Non-pigmented ciliary epithelial cell (primary cell): ENCODE results near the gene PTPRE.

Experiments used
- DNase-seq: peaks from one replicate; pipeline ENCODE4 v3.0.0-alpha.2; 2010; ENCODE audit warnings: low read depth

PTPRE gene

DNA sequence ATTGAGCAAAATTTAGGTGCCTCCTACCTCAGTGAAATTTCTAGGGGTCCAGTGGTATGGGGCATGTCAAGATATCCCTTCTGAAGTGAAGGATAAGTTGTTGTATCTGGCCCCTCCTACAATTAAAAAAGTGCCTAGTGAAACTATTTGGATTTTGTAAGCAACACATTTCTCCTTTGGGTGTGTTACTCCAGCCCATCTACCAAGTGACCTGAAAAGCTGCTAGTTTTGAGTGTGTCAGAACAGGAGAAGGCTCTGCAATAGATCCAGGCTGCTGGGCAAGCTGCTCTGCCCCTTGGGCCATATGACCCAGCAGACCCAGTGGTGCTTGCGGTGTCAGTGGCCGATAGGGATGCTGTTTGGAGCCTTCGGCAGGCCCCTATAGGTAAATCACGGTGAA lies 46.0 kb downstream of the PTPRE start:
- no peak for DNase-seq

DNA sequence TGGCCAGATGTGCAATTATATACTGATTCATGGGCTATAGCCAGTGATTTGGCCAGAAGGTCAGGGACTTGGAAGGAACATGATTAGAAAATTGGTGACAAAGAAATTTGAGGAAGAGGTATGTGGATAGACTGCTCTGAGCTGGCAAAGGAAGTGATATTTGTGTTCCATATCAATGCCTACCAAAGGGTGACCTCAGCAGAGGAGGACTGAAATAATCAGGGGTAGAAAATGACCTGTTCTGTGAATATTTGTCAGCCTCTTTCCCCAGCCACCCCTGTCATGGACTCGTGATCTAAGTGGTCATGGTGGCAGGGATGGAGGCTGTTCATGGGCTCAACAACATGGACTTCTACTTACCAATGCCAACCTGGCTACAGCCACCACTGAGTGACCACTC lies 47.0 kb downstream of the PTPRE start:
- no peak for DNase-seq

DNA sequence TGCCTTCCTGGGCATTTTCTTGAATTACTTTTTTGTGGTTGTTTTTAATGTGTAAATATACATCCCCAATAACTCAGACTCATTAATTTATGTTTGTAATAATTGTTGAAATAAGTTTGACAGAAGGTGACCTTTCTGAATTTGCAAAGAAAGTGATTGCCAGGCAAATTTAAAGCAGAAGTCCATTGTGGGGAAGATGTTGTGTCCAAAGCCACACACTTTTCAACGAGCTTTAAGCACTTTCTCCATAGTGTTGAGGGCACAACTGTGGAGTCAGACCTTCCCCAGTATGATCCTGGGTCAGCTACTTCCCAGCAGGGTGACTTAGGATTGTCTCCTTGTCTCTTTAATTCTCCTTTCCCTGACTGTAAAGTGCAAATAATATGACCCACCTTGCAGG lies 52.5 kb downstream of the PTPRE start:
- DNase-seq, result no peak

DNA sequence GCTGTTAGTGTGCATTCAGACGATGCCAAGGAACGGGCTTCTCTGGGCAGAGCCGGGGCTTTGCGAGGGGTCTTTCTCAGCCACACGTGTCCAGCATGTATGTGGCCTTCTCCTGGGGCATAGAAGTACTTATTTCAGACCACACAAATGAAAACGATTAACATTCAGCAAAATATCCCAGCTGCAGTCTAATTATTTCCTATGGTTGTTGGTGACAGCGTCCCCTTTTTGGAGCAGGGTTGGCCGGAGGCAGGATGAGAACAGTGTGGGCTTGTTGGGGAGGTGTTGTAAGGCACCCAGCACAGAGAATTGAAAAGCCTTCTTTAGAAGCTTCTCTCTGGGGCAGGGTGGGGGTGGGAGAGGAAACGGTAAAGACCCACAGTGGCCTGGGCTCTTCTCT lies 54.2 kb downstream of the PTPRE start:
- DNase-seq, result no peak

DNA sequence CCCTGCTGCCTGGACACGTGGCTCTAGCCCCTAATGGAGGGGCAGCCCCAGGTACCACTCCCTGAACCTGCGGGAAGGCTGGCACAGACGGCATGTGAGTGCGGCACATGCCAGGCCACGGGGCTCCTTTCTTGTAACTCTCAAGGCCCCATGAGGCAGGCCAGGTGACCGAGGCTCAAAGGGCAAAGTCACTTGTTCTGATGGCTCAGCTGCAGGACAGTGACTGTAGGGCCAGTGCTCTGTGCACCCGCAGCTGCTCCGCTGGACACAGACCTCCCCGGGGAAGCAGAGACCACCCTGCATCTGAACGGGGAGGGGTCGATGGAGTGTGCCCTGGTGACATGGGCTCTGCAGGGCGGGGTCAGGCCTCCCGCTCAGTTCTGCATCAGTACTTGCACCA lies 55.3 kb downstream of the PTPRE start:
- DNase-seq, result no peak

DNA sequence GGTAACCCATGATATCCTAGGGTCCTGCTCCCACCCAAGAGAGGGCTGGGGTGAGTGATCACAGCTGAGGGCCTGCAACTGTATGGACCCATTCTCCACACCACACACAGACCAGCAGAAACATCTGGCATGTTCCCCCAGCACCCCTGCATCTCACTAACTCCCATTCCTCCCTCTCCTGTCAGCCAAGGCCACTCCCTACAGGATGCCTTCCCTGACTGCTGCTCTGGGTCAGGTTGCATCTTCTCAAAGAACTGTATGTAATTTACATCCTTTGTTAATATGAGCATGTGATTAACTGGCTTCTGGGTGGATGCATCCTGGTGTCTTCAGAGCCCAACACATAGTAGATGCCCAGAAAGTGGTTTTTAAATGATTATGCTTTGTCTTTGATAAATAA lies 56.2 kb downstream of the PTPRE start:
- no peak for DNase-seq

DNA sequence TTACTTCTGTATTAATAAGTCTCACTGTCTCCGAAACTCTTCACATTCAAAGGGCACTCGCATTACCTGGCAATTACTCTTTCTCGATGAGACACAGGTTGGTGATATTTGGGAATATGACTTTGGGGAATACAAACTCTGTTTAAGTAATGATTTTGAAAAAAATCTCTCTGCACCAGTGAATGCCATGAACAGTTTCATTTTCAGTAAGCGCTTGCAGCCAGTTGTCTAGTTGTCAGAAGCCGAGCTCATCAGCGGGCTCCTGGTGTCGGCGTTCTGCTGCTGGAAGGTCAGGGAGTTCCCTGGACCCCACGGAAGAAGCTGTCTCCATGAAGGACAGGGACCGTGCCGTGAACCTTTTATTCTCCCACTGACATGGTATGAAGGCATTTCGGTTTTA lies 57.7 kb downstream of the PTPRE start:
- no peak for DNase-seq

DNA sequence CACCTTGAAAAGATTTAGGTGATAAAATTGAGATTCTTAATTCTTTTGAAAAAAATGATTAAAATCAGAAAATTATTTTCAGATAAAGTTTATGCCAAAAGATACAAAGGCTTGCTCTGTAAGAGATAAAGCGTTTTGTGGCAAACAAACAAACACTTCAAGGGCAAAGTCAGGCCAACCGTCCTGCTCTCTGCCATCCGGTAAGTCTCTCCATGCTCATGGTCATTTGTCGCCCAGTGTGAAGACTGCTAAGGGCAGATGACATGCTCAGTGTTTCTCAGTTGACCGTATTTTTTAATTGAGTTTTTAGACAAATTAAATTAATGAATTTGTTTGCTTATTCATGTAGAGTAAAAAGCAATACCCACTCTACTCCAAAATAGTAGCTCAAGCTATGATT lies 60.0 kb downstream of the PTPRE start:
- DNase-seq, result no peak

DNA sequence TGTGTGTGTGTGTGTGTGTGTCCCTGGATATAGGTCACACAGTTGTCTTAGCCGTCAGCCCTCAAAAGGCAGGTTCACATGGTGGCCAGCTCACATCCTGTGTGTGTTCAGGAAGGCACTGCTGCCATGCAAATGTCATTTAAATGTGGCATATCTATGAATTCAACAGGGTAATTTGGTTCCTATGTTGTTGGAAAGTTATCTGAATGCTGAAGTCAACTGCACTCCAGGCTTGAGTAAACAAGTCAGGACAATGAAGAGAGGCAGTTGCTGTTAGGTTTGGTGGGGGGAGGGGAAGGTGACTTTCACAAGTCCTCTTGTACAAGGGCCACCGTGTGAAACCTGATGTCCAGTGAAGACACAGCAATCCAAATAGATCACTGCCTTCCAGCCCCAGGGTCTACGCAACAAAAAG lies 61.1 kb downstream of the PTPRE start:
- DNase-seq, result no peak

DNA sequence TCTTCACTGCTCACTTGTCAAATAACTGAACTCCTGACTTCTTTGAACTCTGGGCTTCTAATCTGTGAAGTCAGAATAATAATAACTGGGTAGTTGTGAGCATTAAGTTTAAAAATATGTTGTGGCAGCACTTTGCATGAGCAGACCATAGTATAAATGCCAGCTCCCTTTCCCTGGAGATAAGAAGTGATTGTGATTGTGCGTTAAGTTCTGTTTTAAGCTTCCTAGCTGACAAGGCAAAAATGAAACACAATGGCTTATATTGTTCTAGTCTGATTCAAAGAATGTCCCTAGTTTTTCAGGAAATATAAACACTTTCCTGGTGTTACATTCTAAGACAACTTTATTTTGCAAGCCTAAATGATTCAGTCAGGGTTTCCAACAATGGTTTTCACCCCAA lies 61.8 kb downstream of the PTPRE start:
- DNase-seq, result no peak

DNA sequence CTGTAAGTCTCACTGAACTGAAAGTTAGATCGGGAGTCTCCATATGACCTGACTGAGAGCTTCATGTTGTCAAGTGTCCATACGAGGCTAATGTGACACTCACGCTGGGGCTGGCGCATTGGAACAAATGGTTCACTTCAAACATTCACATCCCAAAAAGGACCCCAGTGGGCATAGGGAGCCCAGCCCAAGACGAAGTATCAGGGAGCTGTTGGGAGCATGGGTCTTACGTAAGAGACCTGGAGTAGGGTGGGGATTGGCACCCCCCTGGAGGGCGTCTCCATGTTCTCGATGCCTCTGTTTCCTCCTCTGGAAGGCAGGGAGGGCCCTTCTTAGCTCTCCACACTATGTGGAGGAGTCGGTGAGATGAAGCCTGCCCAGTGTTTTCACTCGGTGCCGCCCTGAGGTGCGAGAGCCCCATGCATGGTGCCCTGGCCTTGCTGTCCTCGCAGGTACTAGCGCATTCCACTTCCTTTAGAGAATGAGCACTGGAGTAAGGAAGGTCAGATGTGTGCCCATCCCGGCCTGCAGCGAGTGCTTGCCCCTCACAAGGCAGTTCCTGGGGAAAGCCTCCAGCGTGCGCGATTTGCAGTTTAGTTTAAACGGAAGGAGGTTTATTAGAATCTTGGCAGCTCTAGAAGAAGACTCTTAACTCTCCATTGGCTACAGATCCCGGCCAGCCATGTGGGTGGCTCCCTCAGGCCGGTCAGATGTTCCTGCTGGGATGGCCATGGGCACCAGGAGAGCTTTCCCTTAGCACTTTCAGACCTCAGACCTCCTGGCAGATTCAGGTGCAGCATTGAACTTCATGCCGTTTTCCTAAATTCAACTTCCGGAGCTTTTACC lies 64.4 kb downstream of the PTPRE start:
- DNase-seq, result no peak

DNA sequence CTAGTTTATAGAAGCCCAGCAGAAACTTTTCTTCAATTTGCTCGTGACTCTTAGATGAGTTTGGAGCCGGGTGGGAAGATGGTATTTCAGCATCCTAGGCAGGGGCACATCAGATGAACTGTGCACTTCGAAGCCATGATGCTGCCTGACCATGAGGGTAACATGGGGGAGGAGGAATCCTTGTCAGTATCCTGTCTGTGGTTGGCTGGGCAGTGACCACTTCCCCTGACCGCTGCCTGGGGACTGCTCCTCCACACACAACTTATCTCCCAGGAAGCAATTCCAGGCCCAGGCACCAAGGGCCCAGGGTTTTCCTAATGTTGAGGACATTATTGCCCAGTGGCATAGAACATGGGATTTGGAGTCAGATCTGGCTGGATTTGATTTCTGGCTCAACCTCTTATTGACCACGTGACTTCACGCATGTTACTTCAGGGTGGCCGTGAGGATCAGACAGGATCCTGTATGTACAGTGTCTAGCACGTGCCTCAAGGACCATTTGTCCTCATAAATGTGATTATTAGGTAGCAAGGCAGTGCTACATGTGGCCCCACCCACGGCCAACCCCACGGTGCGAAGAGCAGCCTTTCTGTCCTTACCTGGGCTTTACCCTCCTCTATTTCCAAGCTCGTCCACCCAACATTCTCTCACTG lies 65.2 kb downstream of the PTPRE start:
- no peak for DNase-seq

DNA sequence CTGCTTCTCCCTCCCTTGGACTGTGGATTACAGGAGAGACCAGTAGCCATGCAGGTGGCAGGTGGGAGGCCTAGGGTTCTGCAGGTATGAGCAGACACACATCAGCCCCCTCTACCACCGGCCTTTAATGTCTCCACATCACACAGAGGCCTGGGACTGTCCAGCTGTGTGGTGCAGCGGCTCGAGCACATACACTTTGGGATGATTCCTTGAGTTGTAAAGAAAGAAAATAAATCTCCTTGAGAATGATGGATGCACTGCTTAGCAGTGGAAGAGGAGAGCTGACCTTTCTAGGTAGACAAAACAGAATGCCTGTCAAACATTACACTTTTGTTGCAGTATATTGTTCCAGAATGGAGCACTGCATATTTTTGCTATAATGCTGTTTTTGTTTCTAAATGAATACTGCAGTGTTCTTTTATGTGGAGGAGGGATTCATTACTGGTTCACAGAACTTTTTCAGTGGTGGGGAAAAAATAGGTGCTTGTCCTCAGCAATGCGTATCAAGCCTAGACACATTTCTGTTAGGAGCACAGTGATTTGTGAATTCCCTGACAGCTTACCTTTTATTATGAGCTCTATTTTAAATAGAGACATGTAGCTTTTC lies 66.0 kb downstream of the PTPRE start:
- DNase-seq, result no peak

DNA sequence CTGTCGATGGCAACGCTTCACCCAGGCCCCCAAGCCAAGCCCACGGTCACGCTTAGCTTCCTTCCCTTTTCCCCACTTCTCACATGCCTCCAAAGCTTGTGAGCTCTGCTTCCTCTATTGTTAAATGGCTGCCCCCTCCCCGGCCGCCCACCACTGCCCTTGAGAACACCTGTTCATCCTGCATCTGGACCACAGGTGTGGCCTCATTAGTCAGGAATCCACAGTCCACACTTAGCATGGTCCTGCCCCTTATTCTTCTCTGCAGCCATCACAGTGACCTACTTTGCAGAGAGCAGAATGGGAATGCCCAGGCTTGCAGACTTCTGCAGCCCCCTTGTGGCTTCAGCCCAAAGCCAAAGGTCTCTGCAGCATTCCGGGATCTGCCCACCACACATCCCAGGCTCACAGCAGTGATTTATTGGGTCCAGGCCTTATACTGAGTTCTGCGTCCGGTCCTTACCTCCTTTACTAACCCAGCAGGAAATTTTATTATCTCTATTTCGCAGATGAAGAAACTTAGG lies 66.9 kb downstream of the PTPRE start:
- DNase-seq, result no peak

DNA sequence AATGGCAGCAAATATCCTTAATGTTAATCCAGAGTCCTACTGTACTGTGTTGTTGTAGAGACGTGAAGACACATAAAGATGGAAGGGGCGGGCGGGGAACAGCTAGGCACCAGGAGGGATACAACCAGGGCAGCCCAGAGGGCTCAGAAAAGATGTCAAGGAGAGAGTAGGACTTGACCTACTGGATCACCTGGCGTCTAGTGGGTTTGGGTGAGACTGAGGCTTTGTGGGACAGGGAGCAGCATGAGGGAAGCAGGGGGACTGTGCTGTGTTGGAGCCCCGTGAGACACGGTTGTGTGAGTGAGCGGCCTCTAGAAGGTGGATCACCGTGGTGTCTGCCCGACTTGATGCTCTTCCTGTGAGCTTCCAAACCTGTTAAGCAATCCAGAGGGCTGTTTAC lies 68.0 kb downstream of the PTPRE start:
- no peak for DNase-seq

DNA sequence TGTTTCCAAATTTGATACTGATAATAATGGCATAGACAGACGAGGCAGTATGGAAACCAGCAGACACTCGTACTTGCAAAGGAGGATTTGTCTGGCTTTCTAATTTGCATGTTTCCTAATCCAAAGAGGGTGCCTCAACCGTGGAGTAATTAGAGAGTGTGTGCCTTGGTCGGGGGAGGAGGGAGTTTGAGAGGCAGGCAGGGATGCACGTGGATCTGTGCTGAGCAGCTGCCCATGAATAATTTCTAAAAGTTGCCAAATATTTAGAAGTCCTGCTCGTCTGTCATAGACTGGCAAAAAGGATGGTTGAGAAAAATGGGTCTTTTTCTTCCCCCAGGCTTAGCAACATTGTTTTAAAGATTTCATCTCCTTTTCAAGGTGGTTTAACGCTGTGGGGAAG lies 69.4 kb downstream of the PTPRE start:
- no peak for DNase-seq

DNA sequence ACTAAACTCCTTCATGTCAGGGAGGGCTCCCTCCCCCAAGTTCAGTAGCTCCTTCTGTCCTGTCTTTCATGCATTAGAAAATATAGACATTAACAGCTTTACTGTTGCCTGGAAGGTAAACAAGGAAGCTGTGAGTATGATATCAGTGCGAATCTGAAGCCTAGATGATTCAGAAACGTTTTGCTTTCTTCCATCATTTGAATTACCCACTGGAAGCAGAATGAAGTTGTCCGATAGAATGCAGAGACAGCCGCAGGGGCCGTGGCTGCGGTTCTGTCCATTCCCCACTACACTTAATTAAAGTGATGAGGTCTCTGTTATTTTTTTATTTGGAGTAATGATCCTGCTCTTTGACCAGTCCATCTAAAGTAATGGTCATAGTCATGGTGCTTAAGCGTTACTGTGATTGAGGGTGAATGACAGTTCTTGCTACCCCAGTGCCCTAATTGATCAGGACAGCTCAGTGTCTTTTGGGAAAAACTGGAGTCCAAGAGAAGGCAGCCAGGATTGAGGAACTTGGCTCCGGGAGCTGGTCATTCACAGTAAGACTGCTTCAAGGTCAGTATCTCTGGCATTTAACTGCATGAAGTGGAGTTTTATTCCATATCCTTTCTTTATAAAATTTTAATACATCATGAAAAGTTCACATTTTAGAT lies 69.9 kb downstream of the PTPRE start:
- DNase-seq, result no peak

DNA sequence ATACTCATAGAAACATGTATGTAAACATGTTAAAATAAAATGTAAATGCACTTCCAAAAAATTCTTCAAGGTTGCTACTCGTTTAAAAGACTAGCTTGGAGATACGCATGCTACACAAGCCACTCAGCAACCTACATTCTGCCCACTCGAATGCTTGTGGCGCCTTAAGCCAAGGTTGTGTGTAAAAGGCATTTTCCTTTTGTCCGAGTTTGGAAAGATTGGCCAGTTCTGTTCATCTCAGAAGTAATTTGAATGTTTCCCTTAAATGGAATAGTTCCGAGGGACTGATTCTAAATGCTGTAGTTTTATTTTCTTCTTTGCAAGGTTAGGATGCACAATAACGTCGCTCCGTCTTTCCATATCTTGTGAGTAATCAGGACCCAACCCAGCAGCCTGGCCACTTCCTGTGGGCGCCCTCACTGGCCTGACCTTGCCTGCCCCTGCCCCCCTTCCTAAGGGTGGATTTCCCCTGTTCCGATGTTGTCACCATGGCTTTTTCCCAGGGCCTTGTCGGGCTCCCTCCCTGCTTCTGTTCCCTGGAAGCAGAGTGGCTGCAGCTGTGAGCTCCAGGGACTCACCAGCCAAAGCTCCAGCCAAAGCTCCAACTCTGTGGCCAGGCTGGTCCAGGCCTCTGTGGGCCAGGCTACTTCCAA lies 70.6 kb downstream of the PTPRE start:
- DNase-seq, result no peak

DNA sequence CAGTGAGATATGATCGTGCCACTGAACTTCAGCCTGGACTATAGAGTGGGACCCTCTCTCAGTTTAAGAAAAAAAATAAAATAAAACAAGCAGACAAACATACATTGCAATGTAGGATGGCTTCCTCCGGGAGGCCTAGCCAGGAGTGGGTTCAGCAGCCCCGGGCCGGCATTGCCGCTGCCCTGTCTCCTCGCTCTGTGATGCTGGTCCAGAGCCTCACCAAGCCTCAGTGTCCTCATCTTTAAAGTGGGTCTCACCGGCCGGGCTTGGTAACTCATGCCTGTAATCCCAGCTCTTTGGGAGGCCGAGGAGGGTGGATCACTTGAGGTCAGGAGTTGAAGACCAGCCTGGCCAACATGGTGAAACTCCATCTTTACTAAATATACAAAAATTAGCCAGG lies 71.6 kb downstream of the PTPRE start:
- DNase-seq, result no peak

DNA sequence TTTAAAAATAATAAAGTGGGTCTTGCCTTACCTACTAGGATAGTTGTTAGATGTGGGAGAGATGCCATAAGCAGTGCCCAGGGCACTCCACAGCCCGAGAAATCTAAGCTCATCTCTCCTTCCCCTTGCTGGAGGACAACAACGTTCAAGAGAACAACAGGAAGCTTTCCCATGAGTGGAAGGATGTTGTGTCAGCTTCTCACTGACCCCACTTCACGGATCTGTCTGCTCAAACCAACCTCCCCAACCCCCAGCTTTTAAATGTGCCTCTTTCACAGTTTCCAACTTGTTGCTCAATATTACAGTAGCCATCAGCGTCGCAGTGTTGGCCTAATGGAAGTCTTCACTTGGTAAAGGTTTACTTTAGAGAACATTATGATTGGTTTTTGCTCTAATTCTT lies 72.1 kb downstream of the PTPRE start:
- DNase-seq, result no peak

DNA sequence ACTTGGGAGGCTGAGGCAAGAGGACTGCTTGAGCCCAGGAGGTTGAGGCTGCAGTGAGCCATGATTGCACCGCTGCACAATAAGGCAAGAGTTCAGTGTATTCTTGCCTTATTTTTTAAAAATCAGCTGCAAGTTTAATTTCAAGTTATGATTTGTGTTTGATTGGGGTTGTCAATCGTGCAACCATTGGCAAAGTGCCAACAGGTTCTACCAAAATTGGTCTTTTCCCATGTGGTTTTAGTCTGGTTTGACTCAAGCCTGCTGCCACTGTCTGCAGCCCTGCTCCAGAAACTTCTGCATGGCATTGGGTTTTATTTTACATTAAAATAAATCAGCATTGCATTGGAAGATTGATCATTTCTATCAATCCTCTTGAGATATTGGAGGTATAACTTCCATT lies 72.7 kb downstream of the PTPRE start:
- DNase-seq, result no peak

DNA sequence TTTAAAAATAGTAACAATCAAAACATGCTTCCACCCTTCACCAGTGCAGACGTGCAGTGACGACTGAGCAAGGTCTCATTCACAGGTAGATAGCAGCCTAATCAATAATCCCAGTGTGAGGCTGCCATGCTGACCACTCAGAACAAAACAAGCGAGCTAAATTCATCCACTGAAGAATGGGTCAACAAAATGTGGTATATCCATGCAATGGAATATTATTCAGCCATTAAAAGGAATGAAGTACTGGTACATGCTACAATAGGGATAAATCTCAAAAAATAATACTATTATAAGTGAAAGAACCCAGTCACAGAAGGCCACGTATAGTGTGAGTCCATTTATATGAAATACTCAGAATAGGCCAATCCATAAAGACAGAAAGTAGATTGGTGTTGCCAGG lies 74.0 kb downstream of the PTPRE start:
- DNase-seq, result no peak
